HG02885 (cell line): Measurements from ENCODE around the gene APOL4.
"Not testable (repeated sequence)": the region's sequence is repeated elsewhere in the genome, so short reads cannot be mapped to it uniquely, and the experiment has no call there.

ENCODE experiments used
- ATAC-seq: cut with Tn5 transposase; IDR thresholded peaks from one replicate; pipeline ENCODE4 v1.9.1; 2021; ENCODE audit warnings: mild to moderate bottlenecking; ENCODE audit not compliant: unreplicated experiment, poor library complexity

The APOL4 gene

GRCh38 chr22:36191106-36191836 is 10.3 kb downstream of the APOL4 start:
- ATAC-seq: no peak

- not testable (repeated sequence) for ATAC-seq
Observed at GRCh38 chr22:36187862-36188261, 13.7 kb downstream of the APOL4 start.

GRCh38 chr22:36185828-36186624 is 15.6 kb downstream of the APOL4 start:
- ATAC-seq: no peak

- no peak for ATAC-seq
Observed at GRCh38 chr22:36184433-36185025, 17.1 kb downstream of the APOL4 start.

GRCh38 chr22:36183446-36183845 is 18.2 kb downstream of the APOL4 start:
- ATAC-seq: no peak

- no peak for ATAC-seq
Observed at GRCh38 chr22:36182857-36183256, 18.8 kb downstream of the APOL4 start.

- no peak for ATAC-seq
Observed at GRCh38 chr22:36182056-36182455, 19.6 kb downstream of the APOL4 start.

GRCh38 chr22:36180928-36181327 is 20.7 kb downstream of the APOL4 start:
- ATAC-seq: no peak

- ATAC-seq: no peak
Observed at GRCh38 chr22:36180038-36180880, 21.4 kb downstream of the APOL4 start.

- ATAC-seq: no peak
Observed at GRCh38 chr22:36177160-36177559, 24.4 kb downstream of the APOL4 start.

- ATAC-seq: no peak
Observed at GRCh38 chr22:36175892-36176291, 25.7 kb downstream of the APOL4 start.

GRCh38 chr22:36171941-36172340 is 29.7 kb downstream of the APOL4 start:
- no peak for ATAC-seq

- ATAC-seq: no peak
Observed at GRCh38 chr22:36166518-36167220, 34.9 kb downstream of the APOL4 start.

GRCh38 chr22:36166086-36166485 is 35.5 kb downstream of the APOL4 start:
- ATAC-seq: no peak

- ATAC-seq: no peak
Observed at GRCh38 chr22:36165141-36165540, 36.5 kb downstream of the APOL4 start.

GRCh38 chr22:36164621-36165020 is 37.0 kb downstream of the APOL4 start:
- no peak for ATAC-seq

GRCh38 chr22:36163497-36163896 is 38.1 kb downstream of the APOL4 start:
- ATAC-seq: no peak

GRCh38 chr22:36162127-36163034 is 39.2 kb downstream of the APOL4 start:
- peak; percentile 63 for ATAC-seq

- ATAC-seq: not testable (repeated sequence)
Observed at GRCh38 chr22:36161793-36162126, 39.8 kb downstream of the APOL4 start.
